ENCODE measurements around the gene ZNF543. TPM values are rescaled to one million over a fixed set of nuclear protein-coding genes. Genes with fewer than 3 reads are reported as not detected.

ZNF543 gene
- total and polyA plus RNA-seq, 2 of the 13 experiments (the other 11 are each of a cell fraction or from before 2014, with no cell fraction given) = 2.1 to 8.9 TPM

DNA sequence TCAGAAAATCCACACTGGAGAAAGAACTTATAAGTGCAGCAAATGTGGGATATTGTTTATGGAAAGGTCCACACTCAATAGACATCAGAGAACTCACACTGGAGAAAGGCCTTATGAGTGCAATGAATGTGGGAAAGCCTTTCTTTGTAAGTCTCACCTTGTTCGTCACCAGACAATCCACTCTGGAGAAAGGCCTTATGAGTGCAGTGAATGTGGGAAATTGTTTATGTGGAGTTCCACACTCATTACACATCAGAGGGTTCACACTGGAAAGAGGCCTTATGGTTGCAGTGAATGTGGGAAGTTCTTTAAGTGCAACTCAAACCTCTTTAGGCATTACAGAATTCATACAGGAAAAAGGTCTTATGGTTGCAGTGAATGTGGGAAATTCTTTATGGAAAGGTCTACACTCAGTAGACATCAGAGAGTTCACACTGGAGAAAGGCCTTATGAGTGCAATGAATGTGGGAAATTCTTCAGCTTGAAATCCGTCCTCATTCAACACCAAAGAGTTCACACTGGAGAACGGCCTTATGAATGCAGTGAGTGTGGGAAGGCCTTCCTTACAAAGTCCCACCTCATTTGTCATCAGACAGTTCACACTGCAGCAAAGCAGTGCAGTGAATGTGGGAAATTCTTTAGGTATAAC lies 57.4 kb downstream of the ZNF543 start:
- peaks cover 7% of the 10 kb centered on the region; the same call in 1 of the 2 replicates for H3K9me3 ChIP-seq (ENCODE audit: low read length)
- WGBS (ENCODE audit: low lambda C conversion rate) = 93% methylated on average over 3 of the region's 3 CpGs
- H3K36me3 ChIP-seq (replicated peaks in 1 of 2; ENCODE audit: control insufficient read depth in 1 of 2, insufficient read depth in 2 of 2, low read length in 2 of 2) = peaks cover 2 to 11% of the 10 kb centered on the region in 2 experiments; a peak in 2 of 5 replicates
- H3K4me1 ChIP-seq (ENCODE audit: insufficient read depth, low read length) = no peaks in the 10 kb centered on the region
- POLR2A ChIA-PET = no interaction called here
- H4K20me1 ChIP-seq (ENCODE audit: insufficient read depth, low read length) = no peaks in the 10 kb centered on the region
- TF ChIP-seq FOXP1 (IDR thresholded peaks at IDR 0.05) (no peak), FOXP1 (CRISPR knock-in tag; IDR thresholded peaks at IDR 0.05) (no peak)
- DNase-seq (ENCODE audit: low spot score) (no peak), FAIRE-seq (no peak), ATAC-seq (no peak)
- BruUV-seq (replicated peaks) = no TSS peak
- in situ Hi-C loops (cut with HindIII; ENCODE audit: extremely low pct_ligation_motif_present, low pct_unique_long_range_greater_than_20kb) = no loop called here
- no peak overlapping the region for H2AFZ ChIP-seq (ENCODE audit: low read length)
- no peak overlapping the region for H3K4me3 ChIP-seq (replicated peaks in 1 of 3; ENCODE audit: insufficient read depth in 1 of 3, low read depth in 2 of 3, low read length in 3 of 3)
- H3K27ac ChIP-seq (ENCODE audit: extremely low read length, insufficient read depth, low read length) = no peak overlapping the region
- no peak overlapping the region for H3K4me2 ChIP-seq (ENCODE audit: low read depth, low read length)
- no peaks in the 10 kb centered on the region for H3K27me3 ChIP-seq (ENCODE audit: control insufficient read depth in 1 of 2, insufficient read depth in 2 of 2, low read length in 2 of 2)
- no peak overlapping the region for H3K9ac ChIP-seq (ENCODE audit: insufficient read depth, low read depth, low read length)
- no peaks in the 10 kb centered on the region for H3K79me2 ChIP-seq (ENCODE audit: insufficient read depth, low read length)
- CTCF ChIA-PET (ENCODE audit: low intra/inter-chr PET ratio, low total read pairs) = no interaction called here
- intact Hi-C loops (cut with micrococcal nuclease; ENCODE audit: unreplicated experiment) = no loop called here

Other genes with a start within 250 kb of the ZNF543 start
- not detected in 2 replicates for gene USP29, start 200.5 kb upstream of the ZNF543 start, total RNA-seq (2016; rRNA removed; fragmentation: Illumina TruSeq; extraction: Trizol)
- gene USP29, start 200.5 kb upstream of the ZNF543 start, polyA plus RNA-seq (2011; rRNA removed) = not detected in 2 replicates
- not detected in 2 replicates for gene ZIM3, start 175.3 kb upstream of the ZNF543 start, total RNA-seq (2016; rRNA removed; fragmentation: Illumina TruSeq; extraction: Trizol)
- not detected in 2 replicates for gene ZIM3, start 175.3 kb upstream of the ZNF543 start, polyA plus RNA-seq (2011; rRNA removed)
- not detected in 2 replicates for gene DUXA, start 153.0 kb upstream of the ZNF543 start, total RNA-seq (2016; rRNA removed; fragmentation: Illumina TruSeq; extraction: Trizol)
- not detected in 2 replicates for gene DUXA, start 153.0 kb upstream of the ZNF543 start, polyA plus RNA-seq (2011; rRNA removed)
- gene ZNF264, start 129.0 kb upstream of the ZNF543 start, total RNA-seq (2016; rRNA removed; fragmentation: Illumina TruSeq; extraction: Trizol) = 17.6 and 24.7 TPM in 2 replicates
- 3.5 and 4.0 TPM in 2 replicates for gene ZNF264, start 129.0 kb upstream of the ZNF543 start, polyA plus RNA-seq (2011; rRNA removed)
- gene AURKC, start 89.4 kb upstream of the ZNF543 start, total RNA-seq (2016; rRNA removed; fragmentation: Illumina TruSeq; extraction: Trizol) = 0.46 TPM in 1 of 2 replicates, not detected in the other
- 0.65 and 0.86 TPM in 2 replicates for gene AURKC, start 89.4 kb upstream of the ZNF543 start, polyA plus RNA-seq (2011; rRNA removed)
- gene ZNF805, start 79.8 kb upstream of the ZNF543 start, total RNA-seq (2016; rRNA removed; fragmentation: Illumina TruSeq; extraction: Trizol) = 12.8 and 21.8 TPM in 2 replicates
- 5.1 and 5.5 TPM in 2 replicates for gene ZNF805, start 79.8 kb upstream of the ZNF543 start, polyA plus RNA-seq (2011; rRNA removed)
- 44.8 and 76.3 TPM in 2 replicates for gene ZNF460, start 40.0 kb upstream of the ZNF543 start, total RNA-seq (2016; rRNA removed; fragmentation: Illumina TruSeq; extraction: Trizol)
- 14.5 and 15.3 TPM in 2 replicates for gene ZNF460, start 40.0 kb upstream of the ZNF543 start, polyA plus RNA-seq (2011; rRNA removed)
- 8.0 and 9.5 TPM in 2 replicates for gene ZNF304, start 30.8 kb downstream of the ZNF543 start, total RNA-seq (2016; rRNA removed; fragmentation: Illumina TruSeq; extraction: Trizol)
- 3.4 and 3.6 TPM in 2 replicates for gene ZNF304, start 30.8 kb downstream of the ZNF543 start, polyA plus RNA-seq (2011; rRNA removed)
- gene TRAPPC2B, start 43.1 kb downstream of the ZNF543 start, total RNA-seq (2016; rRNA removed; fragmentation: Illumina TruSeq; extraction: Trizol) = 13.3 and 20.5 TPM in 2 replicates
- 16.8 and 17.7 TPM in 2 replicates for gene TRAPPC2B, start 43.1 kb downstream of the ZNF543 start, polyA plus RNA-seq (2011; rRNA removed)
- 2.1 and 2.6 TPM in 2 replicates for gene ZNF547, start 43.1 kb downstream of the ZNF543 start, total RNA-seq (2016; rRNA removed; fragmentation: Illumina TruSeq; extraction: Trizol)
- 2.0 and 2.2 TPM in 2 replicates for gene ZNF547, start 43.1 kb downstream of the ZNF543 start, polyA plus RNA-seq (2011; rRNA removed)
- 24.9 and 29.4 TPM in 2 replicates for gene ZNF548, start 69.4 kb downstream of the ZNF543 start, total RNA-seq (2016; rRNA removed; fragmentation: Illumina TruSeq; extraction: Trizol)
- gene ZNF548, start 69.4 kb downstream of the ZNF543 start, polyA plus RNA-seq (2011; rRNA removed) = 19.5 and 19.6 TPM in 2 replicates
- 10.1 and 14.0 TPM in 2 replicates for gene ZNF17, start 90.7 kb downstream of the ZNF543 start, total RNA-seq (2016; rRNA removed; fragmentation: Illumina TruSeq; extraction: Trizol)
- gene ZNF17, start 90.7 kb downstream of the ZNF543 start, polyA plus RNA-seq (2011; rRNA removed) = 3.0 and 3.7 TPM in 2 replicates
- 19.1 and 21.0 TPM in 2 replicates for gene ZNF749, start 114.9 kb downstream of the ZNF543 start, total RNA-seq (2016; rRNA removed; fragmentation: Illumina TruSeq; extraction: Trizol)
- 18.9 and 22.7 TPM in 2 replicates for gene ZNF749, start 114.9 kb downstream of the ZNF543 start, polyA plus RNA-seq (2011; rRNA removed)
- 0.62 and 0.80 TPM in 2 replicates for gene VN1R1, start 136.7 kb downstream of the ZNF543 start, total RNA-seq (2016; rRNA removed; fragmentation: Illumina TruSeq; extraction: Trizol)
- gene VN1R1, start 136.7 kb downstream of the ZNF543 start, polyA plus RNA-seq (2011; rRNA removed) = 0.87 and 1.0 TPM in 2 replicates
- 17.2 and 23.6 TPM in 2 replicates for gene ZNF772, start 157.1 kb downstream of the ZNF543 start, total RNA-seq (2016; rRNA removed; fragmentation: Illumina TruSeq; extraction: Trizol)
- gene ZNF772, start 157.1 kb downstream of the ZNF543 start, polyA plus RNA-seq (2011; rRNA removed) = 3.1 and 4.0 TPM in 2 replicates
- gene ZNF419, start 167.3 kb downstream of the ZNF543 start, total RNA-seq (2016; rRNA removed; fragmentation: Illumina TruSeq; extraction: Trizol) = 8.8 and 9.0 TPM in 2 replicates
- gene ZNF419, start 167.3 kb downstream of the ZNF543 start, polyA plus RNA-seq (2011; rRNA removed) = 8.5 and 11.1 TPM in 2 replicates
- gene ZNF773, start 179.5 kb downstream of the ZNF543 start, total RNA-seq (2016; rRNA removed; fragmentation: Illumina TruSeq; extraction: Trizol) = 6.7 and 6.9 TPM in 2 replicates
- 5.7 and 7.3 TPM in 2 replicates for gene ZNF773, start 179.5 kb downstream of the ZNF543 start, polyA plus RNA-seq (2011; rRNA removed)
- 6.4 and 8.8 TPM in 2 replicates for gene ZNF549, start 206.9 kb downstream of the ZNF543 start, total RNA-seq (2016; rRNA removed; fragmentation: Illumina TruSeq; extraction: Trizol)
- gene ZNF549, start 206.9 kb downstream of the ZNF543 start, polyA plus RNA-seq (2011; rRNA removed) = 2.8 and 2.9 TPM in 2 replicates
- gene ZNF550, start 239.4 kb downstream of the ZNF543 start, total RNA-seq (2016; rRNA removed; fragmentation: Illumina TruSeq; extraction: Trizol) = 8.0 and 8.6 TPM in 2 replicates
- 9.1 and 12.1 TPM in 2 replicates for gene ZNF550, start 239.4 kb downstream of the ZNF543 start, polyA plus RNA-seq (2011; rRNA removed)